Tibial artery (tissue), 4 donors: Measurements from ENCODE around the gene GTPBP10.

ENCODE experiments used
- DNase-seq, 2 donors: peaks; one replicate each; pipeline ENCODE4 v3.0.0-alpha.2; 2019
- H3K27ac ChIP-seq, 2 donors: fragments of 200-600 bp; sonication (generic) in 1 of 2; 1 replicate in 1 of 2; 2 replicates in 1 of 2; pipeline ENCODE4 v1.5.1; 2018 to 2019; ENCODE audit warnings: mild to moderate bottlenecking in 1 of 2
- H3K27me3 ChIP-seq, 2 donors: fragments of 200-600 bp; sonication (generic) in 1 of 2; one replicate each; pipeline versions ENCODE4 v1.5.1 to v1.6.0; 2016 to 2019
- H3K36me3 ChIP-seq, 3 donors: fragments of 200-600 bp; sonication (generic) in 2 of 3; one replicate each; pipeline ENCODE4 v1.5.1; 2016 to 2019; ENCODE audit warnings: mild to moderate bottlenecking in 2 of 3
- H3K4me1 ChIP-seq, 4 donors: fragments of 200-600 bp; sonication (generic) in 2 of 4; 1 replicate in 3 of 4; 2 replicates in 1 of 4; pipeline ENCODE4 v1.5.1; 2016 to 2019
- H3K4me3 ChIP-seq, 2 donors: fragments of 200-600 bp; sonication (generic) in 1 of 2; 1 replicate in 1 of 2; 2 replicates in 1 of 2; pipeline ENCODE4 v1.5.1; 2018 to 2019; ENCODE audit warnings: mild to moderate bottlenecking in 2 of 2
- H3K9me3 ChIP-seq, 3 donors: fragments of 200-600 bp; sonication (generic) in 1 of 3; one replicate each; pipeline ENCODE4 v1.5.1; 2016 to 2019
- CTCF ChIP-seq, 2 experiments: fragments of 200-600 bp in 1 of 2; fragments of 450-650 bp in 1 of 2; IDR thresholded peaks; one replicate each; pipeline ENCODE4 v1.5.1; 2017 to 2019; ENCODE audit warnings: antibody characterized with exemption in 2 of 2, mild to moderate bottlenecking in 1 of 2, moderate library complexity in 1 of 2
- intact Hi-C: fragments of 100-400 bp; cut with DNase I; formaldehyde crosslinking; loops from one replicate; pipeline ENCODE4 v1.15.0; 2023; ENCODE audit warnings: low total_unique reads

Gene GTPBP10

GRCh38 chr7:90312745-90313144, 33.8 kb upstream of the GTPBP10 start:
- Histone ChIP-seq H3K4me3 (no peak overlapping the region), H3K27ac (no peak overlapping the region), H3K9me3 (no peaks in the 10 kb centered on the region), H3K27me3 (peaks cover 0 to 5% of the 10 kb centered on the region in 2 donors), H3K36me3 (peaks cover 12 to 20% (median 14%) of the 10 kb centered on the region in 3 donors), H3K4me1 (no peaks in the 10 kb centered on the region)
- peak in 1 of 2 experiments; percentile 6 for TF ChIP-seq CTCF (IDR thresholded peaks at IDR 0.05)
- DNase-seq = no peak
- intact Hi-C loops = no loop called here

DNA sequence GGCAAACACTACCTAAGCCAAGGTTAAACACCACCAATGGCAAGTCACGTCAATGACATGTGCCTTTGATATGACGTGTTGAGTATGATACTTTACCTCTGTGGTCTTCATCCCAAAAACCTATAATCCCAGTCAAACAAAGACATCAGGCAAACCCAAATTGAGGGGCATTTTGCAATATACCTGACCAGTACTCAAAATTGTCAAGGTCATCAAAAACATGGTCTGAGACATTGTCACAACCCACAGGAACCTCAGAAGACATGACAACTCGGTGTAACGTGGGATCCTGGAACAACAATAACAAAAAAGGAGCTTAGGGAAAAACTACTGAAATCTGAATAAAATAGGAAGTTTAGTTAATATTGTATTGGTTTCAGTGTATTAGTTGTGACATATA, 32.6 kb upstream of the GTPBP10 start:
- H3K4me3 ChIP-seq = no peak overlapping the region
- no peaks in the 10 kb centered on the region for H3K4me1 ChIP-seq
- intact Hi-C loops = no loop called here
- no peak for TF ChIP-seq CTCF (IDR thresholded peaks at IDR 0.05)
- no peaks in the 10 kb centered on the region for H3K9me3 ChIP-seq
- H3K36me3 ChIP-seq = peaks cover 5 to 14% (median 9%) of the 10 kb centered on the region in 3 donors
- H3K27ac ChIP-seq = no peak overlapping the region
- H3K27me3 ChIP-seq = peaks cover 0 to 5% of the 10 kb centered on the region in 2 donors
- no peak for DNase-seq

- H3K27me3 ChIP-seq = peaks cover 0 to 29% of the 10 kb centered on the region in 2 donors
- intact Hi-C loops = no loop called here
- no peaks in the 10 kb centered on the region for H3K9me3 ChIP-seq
- H3K27ac ChIP-seq = no peak overlapping the region
- peaks cover 0 to 12% (median 8%) of the 10 kb centered on the region in 4 donors for H3K4me1 ChIP-seq
- no peak overlapping the region for H3K4me3 ChIP-seq
- DNase-seq = no peak
- no peak for TF ChIP-seq CTCF (IDR thresholded peaks at IDR 0.05)
- no peaks in the 10 kb centered on the region for H3K36me3 ChIP-seq
These were observed 26.5 kb upstream of the GTPBP10 start for GRCh38 chr7:90320014-90320413.

DNA sequence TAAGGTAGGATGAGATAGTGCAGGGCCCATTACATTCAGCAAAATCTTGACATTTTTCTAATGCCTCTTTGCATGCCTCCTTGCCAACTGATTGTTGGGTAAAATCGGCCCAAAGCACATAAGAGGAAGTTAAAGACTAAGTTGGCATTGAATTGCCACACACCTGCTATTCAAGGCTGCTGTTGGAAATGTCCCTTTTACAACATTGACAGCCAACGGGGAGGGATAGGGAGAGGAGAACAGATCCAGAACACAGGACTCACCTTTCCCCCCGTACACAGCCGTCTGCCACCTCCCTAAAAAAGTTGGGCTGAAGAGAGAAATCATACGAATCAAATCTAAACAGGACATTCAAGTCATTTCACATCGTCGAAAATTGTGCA, 26.1 kb upstream of the GTPBP10 start:
- peaks cover 0 to 29% of the 10 kb centered on the region in 2 donors for H3K27me3 ChIP-seq
- TF ChIP-seq CTCF (IDR thresholded peaks at IDR 0.05) = no peak
- H3K36me3 ChIP-seq = no peaks in the 10 kb centered on the region
- H3K4me3 ChIP-seq = no peak overlapping the region
- no peaks in the 10 kb centered on the region for H3K9me3 ChIP-seq
- DNase-seq = no peak
- H3K27ac ChIP-seq = no peak overlapping the region
- intact Hi-C loops = no loop called here
- peaks cover 0 to 12% (median 8%) of the 10 kb centered on the region in 4 donors for H3K4me1 ChIP-seq

- Histone ChIP-seq H3K27me3 (peaks cover 0 to 29% of the 10 kb centered on the region in 2 donors), H3K27ac (no peak within 1 kb of the TSS), H3K4me3 (peak within 1 kb of the TSS in 1 of 2 donors; percentile 30), H3K4me1 (peaks cover 0 to 12% (median 8%) of the 10 kb centered on the region in 4 donors), H3K36me3 (no peaks in the 10 kb centered on the region), H3K9me3 (no peaks in the 10 kb centered on the region)
- no peak for DNase-seq
- TF ChIP-seq CTCF (IDR thresholded peaks at IDR 0.05) = no peak
- intact Hi-C loops = no loop called here
These were observed 25.6 kb upstream of the GTPBP10 start, which contains the start of gene FAM237B for GRCh38 chr7:90320801-90321494. Gene FAM237B, minus strand, starts transcription at chr7:90321304. Its CDS starts 1,556 bp downstream, at chr7:90319748.
